H1 (cell line): Measurements from ENCODE around the gene PTK6.

Source experiments
- GABPA ChIP-seq: IDR thresholded peaks from 2 replicates; pipeline ENCODE4 v1.6.1; 2011; ENCODE audit warnings: mild to moderate bottlenecking, low read length, moderate library complexity, borderline replicate concordance; ENCODE audit not compliant: insufficient read depth
- JUND ChIP-seq: IDR thresholded peaks from 2 replicates; pipeline ENCODE4 v1.6.1; 2011; ENCODE audit warnings: mild to moderate bottlenecking, improper control_type of control experiment, low read length
- NRF1 ChIP-seq: IDR thresholded peaks from 2 replicates; pipeline ENCODE4 v1.6.1; 2011; ENCODE audit warnings: mild to moderate bottlenecking, low read depth, low read length, improper control_type of control experiment
- TCF12 ChIP-seq: IDR thresholded peaks from 2 replicates; pipeline ENCODE4 v1.6.1; 2011; ENCODE audit warnings: low read depth, mild to moderate bottlenecking, low read length
- TF ChIP-seq, protein P1 (sequence below), 3 experiments: IDR thresholded peaks; 1 replicate in 2 of 3; 2 replicates in 1 of 3; pipeline versions ENCODE4 v1.5.1 to v1.6.1; 2011; ENCODE audit warnings: low read length in 3 of 3, mild to moderate bottlenecking in 3 of 3, inconsistent platforms in 2 of 3, low read depth in 1 of 3, moderate library complexity in 1 of 3; ENCODE audit not compliant: insufficient read depth in 1 of 3; ENCODE audit errors: control extremely low read depth in 1 of 3

- TF ChIP-seq GABPA (no peak), JUND (no peak), TCF12 (no peak), NRF1 (no peak)
- TF ChIP-seq, protein P1, sequence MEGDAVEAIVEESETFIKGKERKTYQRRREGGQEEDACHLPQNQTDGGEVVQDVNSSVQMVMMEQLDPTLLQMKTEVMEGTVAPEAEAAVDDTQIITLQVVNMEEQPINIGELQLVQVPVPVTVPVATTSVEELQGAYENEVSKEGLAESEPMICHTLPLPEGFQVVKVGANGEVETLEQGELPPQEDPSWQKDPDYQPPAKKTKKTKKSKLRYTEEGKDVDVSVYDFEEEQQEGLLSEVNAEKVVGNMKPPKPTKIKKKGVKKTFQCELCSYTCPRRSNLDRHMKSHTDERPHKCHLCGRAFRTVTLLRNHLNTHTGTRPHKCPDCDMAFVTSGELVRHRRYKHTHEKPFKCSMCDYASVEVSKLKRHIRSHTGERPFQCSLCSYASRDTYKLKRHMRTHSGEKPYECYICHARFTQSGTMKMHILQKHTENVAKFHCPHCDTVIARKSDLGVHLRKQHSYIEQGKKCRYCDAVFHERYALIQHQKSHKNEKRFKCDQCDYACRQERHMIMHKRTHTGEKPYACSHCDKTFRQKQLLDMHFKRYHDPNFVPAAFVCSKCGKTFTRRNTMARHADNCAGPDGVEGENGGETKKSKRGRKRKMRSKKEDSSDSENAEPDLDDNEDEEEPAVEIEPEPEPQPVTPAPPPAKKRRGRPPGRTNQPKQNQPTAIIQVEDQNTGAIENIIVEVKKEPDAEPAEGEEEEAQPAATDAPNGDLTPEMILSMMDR (IDR thresholded peaks at IDR 0.05; ENCODE audit: control extremely low read depth in 1 of 3, insufficient read depth in 1 of 3, low read depth in 1 of 3, low read length in 3 of 3) = no peak
Observed at GRCh38 chr20:63566395-63567135, 29.4 kb upstream of the PTK6 start.
